ENCODE measurements around the gene ZRANB3.
"Not testable (repeated sequence)": the region's sequence is repeated elsewhere in the genome, so short reads cannot be mapped to it uniquely, and the experiment has no call there.

ZRANB3 gene

GRCh38 chr2:135530313-135531230 is at the start of gene ZRANB3:
Gene ZRANB3, minus strand, starts transcription at chr2:135531218.
- DNase-seq (ENCODE audit: low spot score), result peak; percentile 96

- DNase-seq (ENCODE audit: low spot score), result no peak
Observed at GRCh38 chr2:135573620-135574019, 42.6 kb upstream of the ZRANB3 start.

GRCh38 chr2:135570884-135571283 is 39.9 kb upstream of the ZRANB3 start:
- DNase-seq (ENCODE audit: low spot score), result no peak

- DNase-seq (ENCODE audit: low spot score), result peak; percentile 0
Observed at GRCh38 chr2:135563793-135564192, 32.8 kb upstream of the ZRANB3 start.

- DNase-seq (ENCODE audit: low spot score), result no peak
Observed at GRCh38 chr2:135561925-135562324, 30.9 kb upstream of the ZRANB3 start.

- DNase-seq (ENCODE audit: low spot score), result no peak
Observed at GRCh38 chr2:135557530-135557929, 26.5 kb upstream of the ZRANB3 start.

GRCh38 chr2:135555311-135555710 is 24.3 kb upstream of the ZRANB3 start:
- no peak for DNase-seq (ENCODE audit: low spot score)

GRCh38 chr2:135552887-135553286 is 21.9 kb upstream of the ZRANB3 start:
- DNase-seq (ENCODE audit: low spot score), result no peak

GRCh38 chr2:135551356-135551755 is 20.3 kb upstream of the ZRANB3 start:
- no peak for DNase-seq (ENCODE audit: low spot score)

GRCh38 chr2:135547311-135547710 is 16.3 kb upstream of the ZRANB3 start:
- no peak for DNase-seq (ENCODE audit: low spot score)

- DNase-seq (ENCODE audit: low spot score), result peak; percentile 76
Observed at GRCh38 chr2:135546436-135546835, 15.4 kb upstream of the ZRANB3 start.

GRCh38 chr2:135533545-135533944 is 2.5 kb upstream of the ZRANB3 start:
- DNase-seq (ENCODE audit: low spot score), result not testable (repeated sequence)

GRCh38 chr2:135532581-135532980 is 1.6 kb upstream of the ZRANB3 start:
- no peak for DNase-seq (ENCODE audit: low spot score)

- peak; percentile 99 for DNase-seq (ENCODE audit: low spot score)
Observed at GRCh38 chr2:135531231-135532197, 496 bp upstream of the ZRANB3 start, which contains the start of gene R3HDM1. Gene R3HDM1, plus strand, starts transcription at chr2:135531484. Its CDS starts 73,362 bp downstream, at chr2:135604846.

GRCh38 chr2:135528006-135528405 is 3.0 kb downstream of the ZRANB3 start:
- no peak for DNase-seq (ENCODE audit: low spot score)

- no peak for DNase-seq (ENCODE audit: low spot score)
Observed at GRCh38 chr2:135525786-135526185, 5.2 kb downstream of the ZRANB3 start.

GRCh38 chr2:135512099-135512498 is 18.9 kb downstream of the ZRANB3 start:
- no peak for DNase-seq (ENCODE audit: low spot score)

- no peak for DNase-seq (ENCODE audit: low spot score)
Observed at GRCh38 chr2:135510577-135510976, 20.4 kb downstream of the ZRANB3 start.

- no peak for DNase-seq (ENCODE audit: low spot score)
Observed at GRCh38 chr2:135504811-135505210, 26.2 kb downstream of the ZRANB3 start.

GRCh38 chr2:135498588-135498987 is 32.4 kb downstream of the ZRANB3 start:
- DNase-seq (ENCODE audit: low spot score), result not testable (repeated sequence)

- no peak for DNase-seq (ENCODE audit: low spot score)
Observed at GRCh38 chr2:135494917-135495316, 36.1 kb downstream of the ZRANB3 start.

GRCh38 chr2:135494503-135494902 is 36.5 kb downstream of the ZRANB3 start:
- DNase-seq (ENCODE audit: low spot score), result no peak

Data from activated CD4-positive, alpha-beta T cell treated with anti-CD3 and anti-CD28 coated beads, Interleukin-2, Interleukin-4, amounts not matched to agents 100 ng/mL and 50 ng/mL, durations not matched to agents 16 hours and 8 hours (primary cell).